Urinary bladder (tissue), 4 donors: ENCODE measurements around the gene SLC7A10. TPM values are rescaled to one million over a fixed set of nuclear protein-coding genes. Genes with fewer than 3 reads are reported as not detected.

Experiments
- DNase-seq: peaks from one replicate; pipeline ENCODE4 v3.0.0-alpha.2; 2015; ENCODE audit errors: extremely low spot score
- H3K27ac ChIP-seq: one replicate; pipeline ENCODE4 v1.5.1; 2013; ENCODE audit warnings: low read depth, mild to moderate bottlenecking, moderate library complexity
- H3K36me3 ChIP-seq: one replicate; pipeline ENCODE4 v1.6.1; 2013; ENCODE audit warnings: mild to moderate bottlenecking, moderate library complexity; ENCODE audit not compliant: insufficient read depth
- H3K4me1 ChIP-seq: one replicate; pipeline ENCODE4 v1.6.1; 2013; ENCODE audit warnings: mild to moderate bottlenecking, moderate library complexity; ENCODE audit not compliant: insufficient read depth
- H3K4me3 ChIP-seq: one replicate; pipeline ENCODE4 v1.5.1; 2013; ENCODE audit warnings: low read depth, low read length
- WGBS: extraction: QIAGEN DNeasy Blood & Tissue Kit; methylation state at CpG from one replicate; pipeline ENCODE4 v1.1.7; 2013; 5-methylcytosine and 5-hydroxymethylcytosine counted together
- polyA plus RNA-seq: library from polyadenylated mRNA; stranded (reverse); fragments of 200-250 nt; gene quantifications from one replicate; pipeline ENCODE4 v1.2.3, GENCODE V29; 2013
- total RNA-seq: library from RNA; depleted of rRNA; stranded (reverse); fragments of >200 nt; gene quantifications from one replicate; pipeline ENCODE4 v1.2.3, GENCODE V29; 2014
- donor health status: healthy with polysubstance abuse.
- donor health status: healthy.

Gene SLC7A10
- total RNA-seq = 2.2 TPM
- 1.1 TPM for polyA plus RNA-seq

DNA sequence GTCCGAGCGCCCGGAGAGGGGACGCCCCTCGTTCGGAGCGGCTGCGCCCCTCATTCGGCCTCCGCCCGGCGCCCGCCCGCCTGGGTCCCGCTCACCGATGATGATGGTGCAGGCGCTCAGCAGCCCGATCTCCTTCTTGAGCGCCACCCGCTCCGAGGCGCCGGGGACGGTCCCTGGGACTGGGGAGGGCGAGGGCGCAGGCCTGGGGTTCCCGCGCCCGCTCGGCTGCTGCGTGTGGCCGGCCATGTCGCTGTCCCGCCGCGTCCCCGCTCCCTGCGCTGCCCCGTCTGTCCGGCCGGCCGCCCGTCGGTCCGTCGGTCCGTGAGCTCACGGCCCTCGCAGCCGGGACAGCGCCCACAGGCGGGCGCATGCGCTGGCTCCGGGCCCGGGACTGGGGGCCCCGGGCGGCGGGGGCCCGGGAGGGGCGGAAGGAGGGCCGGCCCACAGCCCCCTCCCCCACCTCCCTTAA lies at the start of gene SLC7A10:
SLC7A10 (minus strand) TSS at position 393 of the 469 bp plus-strand sequence; CDS start at position 246, 147 bp downstream.
- Histone ChIP-seq H3K27ac (no peak within 1 kb of the TSS), H3K4me1 (no peaks in the 10 kb centered on the region), H3K4me3 (peak within 1 kb of the TSS; percentile 20), H3K36me3 (no peaks in the 10 kb centered on the region)
- DNase-seq = no peak
- 1% methylated on average over 62 of the region's 62 CpGs for WGBS

DNA sequence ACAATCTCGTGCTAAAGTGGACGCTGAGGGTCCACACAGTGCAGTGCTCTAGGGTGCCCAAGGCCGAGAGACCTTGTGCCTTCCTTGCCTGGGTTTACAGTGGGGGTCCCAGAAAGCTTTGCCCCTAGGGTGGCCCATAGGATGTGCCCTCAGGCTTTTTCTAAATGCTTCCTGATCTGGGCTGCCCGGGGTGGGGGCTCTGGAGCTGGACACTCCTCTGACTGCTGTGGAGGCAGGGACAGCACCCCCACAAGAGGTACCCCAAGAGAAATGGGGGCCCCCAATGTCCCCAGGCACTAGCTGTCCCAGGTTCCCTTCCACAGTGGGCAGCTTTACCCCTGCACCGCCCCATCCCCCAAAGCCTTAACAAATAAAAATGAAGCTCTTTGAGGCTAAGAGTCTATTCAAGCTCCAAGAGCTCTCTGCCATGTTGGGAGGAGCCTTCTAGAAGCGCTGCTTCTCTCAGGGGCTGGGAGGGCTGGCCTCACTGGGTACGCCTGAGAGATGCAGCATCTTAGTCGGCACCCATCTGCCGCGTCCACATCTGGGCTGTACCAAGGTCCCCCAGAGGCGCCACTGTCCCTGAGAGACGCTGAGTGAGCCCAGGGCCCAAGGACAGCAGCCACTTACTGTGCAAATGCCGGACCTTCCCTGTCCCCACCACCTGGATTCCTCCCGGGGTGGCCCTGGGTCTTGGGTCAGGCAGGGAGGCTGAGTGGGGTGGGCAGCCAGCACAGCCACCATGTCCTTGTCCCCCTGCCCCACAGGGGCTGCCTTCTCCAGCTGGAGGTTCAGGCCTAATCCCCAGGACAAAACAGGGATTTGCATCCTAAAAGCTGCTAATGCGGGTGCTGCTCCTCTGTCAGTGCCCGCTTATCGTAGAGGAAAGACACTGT lies 49.3 kb upstream of the SLC7A10 start:
- Histone ChIP-seq H3K4me1 (no peaks in the 10 kb centered on the region), H3K27ac (peak overlapping the region; percentile 74), H3K36me3 (no peaks in the 10 kb centered on the region), H3K4me3 (no peak overlapping the region)
- DNase-seq = no peak
- WGBS = 87% methylated on average over 17 of the region's 17 CpGs

DNA sequence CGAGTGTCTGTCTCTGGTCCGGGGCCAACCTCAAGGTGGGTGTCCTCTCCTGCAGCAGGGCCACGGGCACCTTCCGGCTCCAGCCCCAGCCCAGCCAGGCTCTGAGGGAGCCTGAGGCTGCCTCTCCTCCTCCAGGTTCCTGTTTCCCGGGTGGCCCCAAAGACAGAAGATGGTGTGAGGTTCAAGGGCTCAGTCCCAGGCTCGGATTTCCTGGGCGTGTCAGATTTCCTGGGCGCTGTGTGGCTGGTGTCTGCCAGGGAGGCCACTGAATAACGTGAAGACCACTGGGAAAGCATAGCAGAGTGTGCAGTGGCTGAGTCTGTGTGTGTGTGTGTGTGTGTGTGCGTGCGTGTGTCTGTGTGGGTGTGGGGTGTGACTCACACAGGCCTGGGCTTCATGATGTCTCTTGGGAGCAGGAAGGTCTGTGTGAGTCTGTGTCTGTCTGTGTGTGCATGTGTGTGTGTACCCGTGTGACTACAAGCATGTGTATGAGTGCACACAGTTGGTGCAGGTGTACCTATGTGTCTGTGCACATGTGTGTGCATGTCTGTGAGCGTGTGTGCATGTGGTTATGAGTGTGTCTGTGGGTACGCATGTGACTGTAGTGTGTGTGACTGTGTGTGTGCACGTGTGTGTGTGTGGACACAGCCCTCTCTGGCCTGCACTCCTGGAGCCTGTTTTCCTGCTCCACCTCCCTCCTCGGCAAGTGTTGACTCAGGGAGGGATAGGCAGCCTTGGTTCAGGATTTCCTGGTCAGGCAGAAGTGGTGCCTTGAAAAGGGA lies 48.4 kb upstream of the SLC7A10 start:
- Histone ChIP-seq H3K4me3 (no peak overlapping the region), H3K27ac (peak overlapping the region; percentile 4), H3K36me3 (no peaks in the 10 kb centered on the region), H3K4me1 (no peaks in the 10 kb centered on the region)
- DNase-seq = no peak
- 49% methylated on average over 16 of the region's 16 CpGs for WGBS

DNA sequence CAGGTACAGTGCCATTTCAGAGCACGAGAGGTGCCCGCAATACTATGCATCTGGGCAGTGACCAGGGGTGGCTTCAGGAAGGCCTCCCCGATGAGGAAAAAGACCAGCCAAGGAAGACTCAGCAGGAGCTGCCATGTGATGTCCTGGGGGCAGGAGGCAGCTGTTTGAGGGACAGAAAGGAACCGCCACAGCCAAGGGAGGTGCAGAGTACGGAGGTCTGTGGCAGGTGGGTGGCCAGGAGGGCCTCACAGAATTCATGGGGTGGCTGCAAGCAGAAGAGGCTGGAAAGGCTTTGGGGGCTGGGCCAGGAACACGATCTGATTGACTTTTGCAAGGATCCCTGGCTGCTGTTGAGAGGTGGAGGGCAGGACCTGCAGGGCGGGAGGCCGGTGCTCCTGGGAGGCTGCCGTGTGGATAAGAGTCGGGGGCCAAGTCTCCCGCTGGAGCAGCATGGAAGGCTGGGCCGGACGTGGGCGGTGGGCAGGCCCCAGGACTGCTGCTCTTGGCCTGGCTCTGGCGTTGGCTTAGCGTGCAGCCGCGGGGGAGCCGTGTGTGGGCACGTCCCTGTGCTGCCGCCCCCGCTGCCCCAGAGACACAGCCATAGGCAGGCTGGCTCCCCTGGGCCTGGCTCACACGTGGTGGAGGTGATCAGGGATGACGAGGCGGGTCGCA lies 47.6 kb upstream of the SLC7A10 start:
- DNase-seq = no peak
- Histone ChIP-seq H3K27ac (peak overlapping the region; percentile 4), H3K4me3 (no peak overlapping the region)

DNA sequence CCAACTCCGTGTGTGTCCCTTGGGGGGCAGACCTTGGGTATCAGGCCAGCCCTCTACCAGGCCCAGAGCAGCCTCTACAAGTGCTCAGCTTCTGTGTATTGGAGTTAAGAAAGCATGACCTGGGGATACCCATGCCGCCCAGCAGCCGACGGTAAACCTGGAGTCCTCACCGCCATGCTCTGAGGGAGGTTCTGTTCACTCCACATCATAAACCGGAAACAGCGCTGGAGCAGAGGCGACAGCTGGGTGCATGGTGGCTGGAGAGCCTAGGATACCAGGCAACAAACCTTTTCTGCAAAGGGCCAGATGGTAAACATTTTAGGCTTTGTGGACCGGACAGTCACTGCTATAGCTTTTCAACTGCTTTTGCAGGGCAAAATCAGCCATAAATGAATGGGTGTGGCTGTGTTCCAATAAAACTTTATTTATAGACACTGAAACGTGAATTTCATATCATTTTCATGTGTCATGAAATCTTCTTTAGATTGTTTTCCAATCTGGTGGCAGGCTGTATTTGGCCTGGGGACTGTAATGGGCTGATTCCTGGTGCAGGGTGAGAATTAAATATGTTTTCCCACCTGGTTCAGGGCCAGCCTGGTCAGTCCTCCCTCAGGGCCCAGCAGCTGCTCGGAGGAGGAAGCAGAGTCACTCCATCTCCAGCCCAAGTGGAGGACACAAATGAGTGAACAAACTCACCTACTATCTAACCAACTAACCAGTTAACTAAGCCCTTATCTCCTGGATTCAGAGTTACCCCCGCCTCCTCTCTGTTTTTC lies 45.8 kb upstream of the SLC7A10 start:
- Histone ChIP-seq H3K27ac (no peak overlapping the region), H3K4me1 (no peaks in the 10 kb centered on the region), H3K36me3 (no peaks in the 10 kb centered on the region), H3K4me3 (no peak overlapping the region)
- no peak for DNase-seq
- WGBS = 87% methylated on average over 12 of the region's 12 CpGs

More for the DNA sequence above, 47.6 kb upstream of the SLC7A10 start:
- H3K4me1 ChIP-seq = no peaks in the 10 kb centered on the region
- 70% methylated on average over 26 of the region's 26 CpGs for WGBS
- no peaks in the 10 kb centered on the region for H3K36me3 ChIP-seq

DNA sequence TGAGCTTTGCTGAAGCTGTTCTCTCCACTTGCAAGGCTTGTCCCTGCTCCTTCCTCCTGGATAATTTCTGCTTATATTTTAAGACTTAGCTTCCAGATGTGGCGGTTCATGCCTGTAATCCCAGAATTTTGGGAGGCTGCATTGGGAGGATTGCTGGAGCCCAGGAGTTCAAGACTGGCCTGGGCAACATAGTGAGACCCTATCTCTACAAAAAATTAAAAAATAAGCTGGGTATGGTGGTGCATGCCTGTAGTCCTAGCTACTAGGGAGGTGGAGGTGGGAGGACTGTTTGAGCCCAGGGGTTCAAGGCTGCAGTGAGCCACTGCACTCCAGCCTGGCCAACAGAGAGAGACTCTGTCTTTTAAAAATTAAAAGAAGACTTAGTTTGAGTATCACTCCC lies 45.1 kb upstream of the SLC7A10 start:
- DNase-seq = no peak
- H3K4me3 ChIP-seq = no peak overlapping the region
- no peak overlapping the region for H3K27ac ChIP-seq
- H3K4me1 ChIP-seq = no peaks in the 10 kb centered on the region
- no peaks in the 10 kb centered on the region for H3K36me3 ChIP-seq
- 97% methylated on average over 1 of the region's 1 CpG for WGBS

DNA sequence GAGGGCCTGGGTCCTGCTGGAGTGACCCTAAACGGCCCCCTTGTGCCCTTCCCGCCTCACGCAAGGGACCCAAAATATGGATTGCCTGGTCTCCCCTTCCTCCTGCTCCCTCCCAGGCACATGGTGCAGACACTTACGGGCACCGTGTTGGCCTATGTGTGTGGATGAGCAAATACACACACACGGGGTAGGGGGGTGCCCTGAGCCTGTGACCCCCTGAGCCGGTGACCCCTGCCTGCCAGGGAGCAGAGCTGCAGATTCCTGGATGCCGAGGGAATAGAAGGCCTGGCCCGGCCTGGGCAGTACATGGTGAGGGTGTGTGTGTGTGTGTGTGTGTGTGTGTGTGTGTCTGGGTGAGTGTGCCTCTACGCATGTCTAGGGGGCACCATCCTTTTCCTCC lies 43.4 kb upstream of the SLC7A10 start:
- WGBS = 86% methylated on average over 10 of the region's 10 CpGs
- H3K4me1 ChIP-seq = no peaks in the 10 kb centered on the region
- DNase-seq = no peak
- no peak overlapping the region for H3K4me3 ChIP-seq
- H3K36me3 ChIP-seq = no peaks in the 10 kb centered on the region
- H3K27ac ChIP-seq = no peak overlapping the region

DNA sequence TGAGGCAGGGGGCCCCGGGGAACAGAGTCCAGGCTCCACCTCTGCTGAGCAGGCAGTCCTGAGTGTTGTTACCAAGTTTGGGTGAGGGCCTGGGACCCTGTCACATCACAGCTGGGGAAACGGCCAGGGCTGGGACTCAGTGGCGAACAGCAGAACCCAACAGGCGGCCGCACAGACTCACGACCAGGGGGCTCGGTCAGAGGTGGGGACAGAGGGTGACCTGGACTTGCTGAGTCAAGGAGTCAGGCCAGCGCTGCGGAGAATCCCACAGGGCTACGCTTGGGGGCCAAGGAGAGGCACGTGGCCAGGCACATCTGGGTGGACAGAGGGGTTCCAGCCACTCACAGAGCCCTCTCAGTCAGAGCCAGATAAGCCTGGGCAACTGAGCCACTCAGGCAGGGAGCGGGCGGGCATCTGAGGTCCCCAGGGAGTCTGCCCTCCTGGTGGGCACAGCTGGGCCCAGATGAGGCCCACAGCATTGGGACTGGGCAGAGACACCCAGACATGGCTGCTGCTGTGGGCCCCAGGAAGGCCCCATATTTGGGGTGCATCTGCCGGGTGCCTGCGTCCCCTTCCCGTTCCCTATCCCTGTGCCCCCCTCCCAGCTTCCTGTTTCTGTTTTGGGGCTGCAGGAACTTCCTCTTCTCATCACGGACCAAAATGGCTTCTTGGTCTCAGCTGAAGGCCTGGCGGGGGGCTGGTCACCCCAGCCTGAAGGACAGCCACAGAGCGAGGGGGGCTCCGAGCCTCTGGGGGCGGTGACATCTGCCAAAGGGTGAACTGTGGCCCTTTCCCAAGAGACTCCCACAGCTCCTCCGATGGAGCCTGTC lies 42.7 kb upstream of the SLC7A10 start:
- DNase-seq = no peak
- WGBS = 82% methylated on average over 22 of the region's 22 CpGs
- Histone ChIP-seq H3K27ac (no peak overlapping the region), H3K4me3 (no peak overlapping the region), H3K4me1 (no peaks in the 10 kb centered on the region), H3K36me3 (no peaks in the 10 kb centered on the region)

DNA sequence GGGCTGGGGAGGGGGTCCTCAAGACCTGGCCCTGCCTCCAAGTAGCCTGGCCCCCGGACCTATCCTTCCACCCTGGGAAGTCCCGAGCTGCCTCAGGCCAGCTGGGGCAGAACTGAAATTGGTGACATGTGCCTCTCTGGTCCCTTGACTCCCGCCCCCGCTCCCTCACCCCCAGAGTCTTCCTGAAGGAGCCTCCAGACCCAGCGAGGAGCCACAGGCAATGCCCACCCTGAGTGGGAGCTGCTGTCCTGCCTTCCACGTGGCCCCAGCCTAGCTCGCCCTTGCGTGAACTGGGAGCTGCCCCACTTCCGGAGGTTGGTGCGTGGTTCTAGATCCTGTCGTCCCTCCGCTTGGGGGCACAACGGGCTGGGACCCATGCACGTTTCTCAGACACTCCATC lies 42.1 kb upstream of the SLC7A10 start:
- no peaks in the 10 kb centered on the region for H3K4me1 ChIP-seq
- 73% methylated on average over 14 of the region's 14 CpGs for WGBS
- no peak overlapping the region for H3K27ac ChIP-seq
- no peak for DNase-seq
- H3K36me3 ChIP-seq = no peaks in the 10 kb centered on the region
- H3K4me3 ChIP-seq = no peak overlapping the region

DNA sequence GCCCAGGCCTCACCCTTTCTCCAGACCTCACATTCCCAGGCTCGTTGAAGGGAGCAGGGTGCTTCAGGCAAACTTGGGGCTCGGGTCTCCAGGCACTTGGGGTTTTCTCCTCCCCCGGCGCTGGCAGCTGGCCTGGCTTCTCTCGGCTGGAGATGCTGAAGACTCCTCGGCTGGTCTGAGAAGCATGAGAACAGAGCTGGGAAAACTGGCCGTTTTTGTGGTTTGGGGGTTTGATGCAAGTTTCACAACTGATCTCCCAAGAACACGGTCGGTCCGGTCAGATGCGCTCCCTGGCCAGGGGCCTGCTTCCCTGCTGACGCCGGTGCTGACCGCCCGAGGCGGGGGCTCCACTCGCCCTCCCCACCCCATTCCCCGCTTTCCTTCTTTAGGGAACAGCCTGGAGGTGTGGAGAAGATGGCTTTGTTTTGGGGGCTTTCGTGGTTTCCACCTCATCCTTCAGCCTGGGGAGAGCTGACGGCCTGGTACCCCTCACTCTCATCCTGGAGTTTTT lies 41.4 kb upstream of the SLC7A10 start:
- Histone ChIP-seq H3K27ac (no peak overlapping the region), H3K4me1 (no peaks in the 10 kb centered on the region), H3K4me3 (no peak overlapping the region), H3K36me3 (no peaks in the 10 kb centered on the region)
- 65% methylated on average over 20 of the region's 20 CpGs for WGBS
- no peak for DNase-seq

DNA sequence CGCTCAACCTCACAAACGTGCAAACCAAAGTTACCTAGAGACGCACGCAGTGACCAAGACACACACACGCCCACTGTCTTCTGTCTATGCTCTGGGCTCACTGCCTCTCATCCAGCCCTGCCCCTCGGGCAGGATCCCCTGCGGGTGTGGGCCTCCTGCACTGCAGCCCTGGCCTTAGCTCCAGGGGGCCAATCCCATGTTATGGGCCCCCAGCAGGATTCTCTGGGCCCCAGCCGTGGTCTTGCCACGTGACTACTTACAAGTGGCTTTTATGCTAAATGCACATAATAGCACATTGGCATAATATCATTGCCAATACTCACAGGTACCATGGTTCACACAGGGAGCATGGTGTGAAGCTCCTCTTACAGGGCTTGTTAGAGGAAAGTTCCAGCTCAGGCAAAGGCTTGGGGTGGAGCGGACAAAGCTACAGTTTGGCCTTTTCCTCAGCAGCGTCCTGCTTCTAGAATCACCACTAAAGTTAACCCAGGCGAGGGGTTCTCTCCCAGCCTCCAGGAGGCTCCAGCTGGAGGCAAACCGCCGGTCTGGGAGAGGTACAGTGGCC lies 39.3 kb upstream of the SLC7A10 start:
- Histone ChIP-seq H3K4me3 (no peak overlapping the region), H3K27ac (no peak overlapping the region), H3K4me1 (no peaks in the 10 kb centered on the region), H3K36me3 (no peaks in the 10 kb centered on the region)
- WGBS = 86% methylated on average over 14 of the region's 14 CpGs
- no peak for DNase-seq
